HCT116 (cell line): ENCODE data around the gene DTWD2. TPM values are rescaled to one million over a fixed set of nuclear protein-coding genes. Genes with fewer than 3 reads are reported as not detected.

ENCODE experiments used
- ATAC-seq: fragments of 200-7000 bp; cut with Tn5 transposase; 2 replicates; pipeline ENCODE4 v1.9.1; 2020; ENCODE audit warnings: mild to moderate bottlenecking, moderate library complexity
- BruUV-seq: library from RNA; stranded (reverse); fragments of 400-500 nt; replicated peaks from 2 replicates; lab custom pipeline; 2021; lab: Mats Ljungman, UMichigan
- CTCF ChIA-PET: fragments of 300-600 bp; sonication (Branson Sonifier 250); formaldehyde crosslinking; loops from one replicate; lab custom pipeline; 2021; ENCODE audit warnings: antibody characterized with exemption; lab: Charles Lee
- POLR2A ChIA-PET: fragments of 300-600, 350-600 bp; sonication (Branson Sonifier 250); formaldehyde crosslinking; loops from one replicate; lab custom pipeline; 2021; ENCODE audit warnings: antibody characterized with exemption; lab: Charles Lee
- RAD21 ChIA-PET, 2 experiments: fragments of 300-600 bp; sonication (Branson Sonifier 250); formaldehyde crosslinking; loops; one replicate each; lab custom pipeline; 2023; ENCODE audit warnings: low total read pairs in 2 of 2; ENCODE audit not compliant: uncharacterized antibody in 2 of 2, unreplicated experiment in 2 of 2, low non-redundant PET in 1 of 2; lab: Charles Lee
- DNase-seq: peaks from one replicate; pipeline ENCODE4 v3.0.0-alpha.2; 2010; ENCODE audit warnings: low read depth, low spot score
- H2AFZ ChIP-seq: fragments of 200-600 bp; shearing (Covaris generic), sonication (generic); 2 replicates; pipeline ENCODE4 v1.6.1; 2017; ENCODE audit warnings: low read depth, mixed run types, mixed read lengths, antibody characterized with exemption, low read length; ENCODE audit not compliant: poor library complexity, severe bottlenecking
- H3K27ac ChIP-seq: 2 replicates; pipeline ENCODE4 v1.5.1; 2012; ENCODE audit warnings: low read depth, low read length
- H3K27me3 ChIP-seq: fragments of 200-600 bp; sonication (generic); 2 replicates; pipeline ENCODE4 v1.6.1; 2016; ENCODE audit warnings: mixed run types, low read length, mixed read lengths; ENCODE audit not compliant: insufficient read depth
- H3K36me3 ChIP-seq, 2 experiments: fragments of 200-500 bp in 1 of 2; fragments of 200-600 bp in 1 of 2; sonication (Bioruptor generic) in 1 of 2; sonication (generic) in 1 of 2; 2 replicates each; pipeline versions ENCODE4 v1.5.1 to v1.6.1; 2014 to 2016; ENCODE audit warnings: low read length in 2 of 2, inconsistent platforms in 1 of 2, mixed read lengths in 1 of 2, mixed run types in 1 of 2; ENCODE audit not compliant: insufficient read depth in 2 of 2, control insufficient read depth in 1 of 2
- H3K4me1 ChIP-seq, 2 experiments: fragments of 200-600 bp in 1 of 2; sonication (generic) in 1 of 2; 2 replicates each; pipeline versions ENCODE4 v1.5.1 to v1.6.1; 2012 to 2017; ENCODE audit warnings: low read length in 2 of 2, inconsistent platforms in 1 of 2, mild to moderate bottlenecking in 1 of 2, mixed read lengths in 1 of 2, mixed run types in 1 of 2, moderate library complexity in 1 of 2; ENCODE audit not compliant: insufficient read depth in 2 of 2, control insufficient read depth in 1 of 2
- H3K4me2 ChIP-seq: fragments of 200-600 bp; sonication (generic); 2 replicates; pipeline ENCODE4 v1.6.1; 2017; ENCODE audit warnings: mixed run types, low read length, mixed read lengths
- H3K4me3 ChIP-seq, 2 experiments: fragments of 200-600 bp in 1 of 2; sonication (generic) in 1 of 2; replicated peaks in 1 of 2; 2 replicates each; pipeline ENCODE4 v1.5.1; 2011 to 2016; ENCODE audit warnings: low read length in 2 of 2, control low read depth in 1 of 2, low read depth in 1 of 2, mild to moderate bottlenecking in 1 of 2, mixed read lengths in 1 of 2, mixed run types in 1 of 2
- H3K79me2 ChIP-seq: fragments of 200-600 bp; sonication (generic); 2 replicates; pipeline ENCODE4 v1.6.1; 2017; ENCODE audit warnings: mild to moderate bottlenecking, mixed run types, low read length, moderate library complexity, mixed read lengths; ENCODE audit not compliant: insufficient read depth
- H3K9ac ChIP-seq: fragments of 200-600 bp; sonication (generic); 2 replicates; pipeline ENCODE4 v1.6.1; 2016; ENCODE audit warnings: low read length, mixed read lengths
- H3K9me2 ChIP-seq: fragments of 200-600 bp; sonication (generic), shearing (Covaris generic); 2 replicates; pipeline ENCODE4 v1.6.1; 2017; ENCODE audit warnings: mixed run types, mild to moderate bottlenecking, moderate library complexity; ENCODE audit not compliant: insufficient read depth
- H3K9me3 ChIP-seq, 2 experiments: fragments of 200-500 bp in 1 of 2; fragments of 200-600 bp in 1 of 2; sonication (Bioruptor generic) in 1 of 2; sonication (generic) in 1 of 2; 2 replicates each; pipeline ENCODE4 v1.6.1; 2014 to 2017; ENCODE audit warnings: low read length in 2 of 2, mixed read lengths in 2 of 2, inconsistent platforms in 1 of 2, low read depth in 1 of 2, mild to moderate bottlenecking in 1 of 2, mixed run types in 1 of 2, moderate library complexity in 1 of 2; ENCODE audit not compliant: control insufficient read depth in 1 of 2, insufficient read depth in 1 of 2
- H4K20me1 ChIP-seq: fragments of 200-600 bp; sonication (generic), shearing (Covaris generic); 2 replicates; pipeline ENCODE4 v1.6.1; 2017; ENCODE audit warnings: mixed run types, mild to moderate bottlenecking, moderate library complexity; ENCODE audit not compliant: insufficient read depth
- CBX3 ChIP-seq: IDR thresholded peaks from 2 replicates; pipeline ENCODE4 v1.6.1; 2012; ENCODE audit warnings: low read depth
- CEBPB ChIP-seq: IDR thresholded peaks from 2 replicates; pipeline ENCODE4 v1.6.1; 2012; ENCODE audit warnings: low read depth
- ELF1 ChIP-seq: IDR thresholded peaks from 2 replicates; pipeline ENCODE4 v1.6.1; 2012; ENCODE audit warnings: low read depth, borderline replicate concordance
- EZH2phosphoT487 ChIP-seq: fragments of 200-600 bp; IDR thresholded peaks from 2 replicates; pipeline ENCODE4 v1.6.1; 2018; ENCODE audit warnings: antibody characterized with exemption, borderline replicate concordance
- JUND ChIP-seq: IDR thresholded peaks from 2 replicates; pipeline ENCODE4 v1.6.1; 2012
- RAD21 ChIP-seq: IDR thresholded peaks from 2 replicates; pipeline ENCODE4 v1.6.1; 2012; ENCODE audit warnings: low read depth, mild to moderate bottlenecking
- SIN3A ChIP-seq: IDR thresholded peaks from 2 replicates; pipeline ENCODE4 v1.6.1; 2012; ENCODE audit warnings: low read depth
- SP1 ChIP-seq: IDR thresholded peaks from 2 replicates; pipeline ENCODE4 v1.6.1; 2012; ENCODE audit warnings: low read depth
- SRF ChIP-seq: IDR thresholded peaks from 2 replicates; pipeline ENCODE4 v1.6.1; 2012; ENCODE audit warnings: low read depth
- YY1 ChIP-seq: IDR thresholded peaks from 2 replicates; pipeline ENCODE4 v1.6.1; 2011; ENCODE audit warnings: low read length, low read depth, moderate library complexity, mild to moderate bottlenecking; ENCODE audit not compliant: insufficient replicate concordance; ENCODE audit errors: extremely low read depth
- ZNF274 ChIP-seq: fragments of 200-500 bp; sonication (Bioruptor generic); IDR thresholded peaks from 2 replicates; pipeline ENCODE4 v1.6.1; 2014; ENCODE audit warnings: mild to moderate bottlenecking, low read depth, low read length, inconsistent platforms
- intact Hi-C: fragments of 100-400 bp; cut with micrococcal nuclease; formaldehyde crosslinking; loops from 2 replicates; pipeline ENCODE4 v1.10.0; 2022
- total RNA-seq: library from RNA; stranded (reverse); gene quantifications from one replicate; pipeline ENCODE4 v1.2.1, GENCODE V29; 2021; ENCODE audit not compliant: unreplicated experiment
- TF ChIP-seq, protein P1 (sequence below): IDR thresholded peaks from 2 replicates; pipeline ENCODE4 v1.6.1; 2011; ENCODE audit warnings: mild to moderate bottlenecking, low read length, moderate library complexity; ENCODE audit not compliant: insufficient replicate concordance; ENCODE audit errors: extremely low read depth
- TF ChIP-seq, protein P2 (sequence below), 3 experiments: fragments of 200-600 bp in 1 of 3; sonication (generic) in 1 of 3; IDR thresholded peaks in 2 of 3; conservative IDR thresholded peaks in 1 of 3; 2 replicates each; pipeline ENCODE4 v1.5.1; 2012 to 2017; ENCODE audit warnings: low read depth in 2 of 3, low read length in 2 of 3, antibody characterized with exemption in 1 of 3, borderline replicate concordance in 1 of 3, control low read depth in 1 of 3, mild to moderate bottlenecking in 1 of 3, mixed read lengths in 1 of 3, mixed run types in 1 of 3, moderate library complexity in 1 of 3; ENCODE audit not compliant: insufficient read depth in 1 of 3

Gene DTWD2
- total RNA-seq, 1 experiment from 2014 or later = 5.2 TPM

DNA sequence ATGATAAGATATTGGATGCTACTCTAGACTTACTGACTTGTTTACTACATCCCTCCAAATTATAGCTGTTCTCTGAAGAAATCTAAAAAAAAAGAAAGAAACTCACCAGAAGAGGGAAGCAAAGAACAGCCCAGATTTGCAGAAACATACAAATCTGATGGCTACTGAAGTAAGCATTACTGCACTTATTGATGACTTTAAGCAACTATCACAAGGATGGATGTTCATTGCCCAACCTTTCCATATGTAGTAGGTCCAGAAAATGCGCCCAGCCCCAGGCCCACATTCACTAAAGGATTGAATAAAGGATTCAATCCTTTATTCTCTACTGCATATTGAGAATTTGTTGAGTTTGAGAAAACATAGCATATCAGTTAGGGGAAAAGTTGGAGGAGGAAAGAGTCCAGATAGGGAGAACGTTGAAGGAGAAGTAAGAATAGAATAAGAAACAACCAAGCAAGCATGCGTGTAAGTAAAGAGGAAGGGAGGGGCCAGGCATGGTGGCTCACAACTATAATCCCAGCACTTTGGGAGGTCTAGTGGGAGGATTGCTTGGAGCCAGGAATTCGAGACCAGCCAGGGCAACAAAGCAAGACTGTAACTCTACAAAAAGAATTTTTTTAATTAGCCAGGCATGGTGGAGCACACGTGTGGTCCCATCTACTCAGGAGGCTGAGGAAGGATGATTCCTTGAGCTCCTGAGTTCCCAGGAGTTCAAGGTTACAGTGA is 33.8 kb upstream of the DTWD2 start:
- Histone ChIP-seq H3K9me3 (no peaks in the 10 kb centered on the region), H4K20me1 (no peaks in the 10 kb centered on the region), H3K36me3 (no peaks in the 10 kb centered on the region), H3K9ac (no peak overlapping the region), H3K4me3 (no peak overlapping the region), H3K9me2 (no peaks in the 10 kb centered on the region), H3K4me1 (no peaks in the 10 kb centered on the region), H3K79me2 (no peaks in the 10 kb centered on the region), H3K4me2 (no peak overlapping the region), H3K27ac (no peak overlapping the region), H3K27me3 (no peaks in the 10 kb centered on the region), H2AFZ (no peak overlapping the region)
- ChIA-PET CTCF (interaction anchor here (1.0 to 1.9 kb wide), 5 partner anchors 8 to 390 kb away, joined by 3 to 33 read pairs (median 4); partner anchors contain the start of gene DMXL1), POLR2A (interaction anchor here (1.0 kb wide), 1 partner anchor 313 kb away, joined by 3 read pairs; no protein-coding TSS in a partner anchor), RAD21 (no interaction called here)
- BruUV-seq = no TSS peak
- ATAC-seq (peak; percentile 59), DNase-seq (no peak)
- no peak for TF ChIP-seq CEBPB
- no peak for TF ChIP-seq JUND
- TF ChIP-seq ELF1 = no peak
- no peak for TF ChIP-seq CBX3
- TF ChIP-seq, protein P1, sequence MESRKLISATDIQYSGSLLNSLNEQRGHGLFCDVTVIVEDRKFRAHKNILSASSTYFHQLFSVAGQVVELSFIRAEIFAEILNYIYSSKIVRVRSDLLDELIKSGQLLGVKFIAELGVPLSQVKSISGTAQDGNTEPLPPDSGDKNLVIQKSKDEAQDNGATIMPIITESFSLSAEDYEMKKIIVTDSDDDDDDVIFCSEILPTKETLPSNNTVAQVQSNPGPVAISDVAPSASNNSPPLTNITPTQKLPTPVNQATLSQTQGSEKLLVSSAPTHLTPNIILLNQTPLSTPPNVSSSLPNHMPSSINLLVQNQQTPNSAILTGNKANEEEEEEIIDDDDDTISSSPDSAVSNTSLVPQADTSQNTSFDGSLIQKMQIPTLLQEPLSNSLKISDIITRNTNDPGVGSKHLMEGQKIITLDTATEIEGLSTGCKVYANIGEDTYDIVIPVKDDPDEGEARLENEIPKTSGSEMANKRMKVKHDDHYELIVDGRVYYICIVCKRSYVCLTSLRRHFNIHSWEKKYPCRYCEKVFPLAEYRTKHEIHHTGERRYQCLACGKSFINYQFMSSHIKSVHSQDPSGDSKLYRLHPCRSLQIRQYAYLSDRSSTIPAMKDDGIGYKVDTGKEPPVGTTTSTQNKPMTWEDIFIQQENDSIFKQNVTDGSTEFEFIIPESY = no peak
- no peak for TF ChIP-seq SRF
- no peak for TF ChIP-seq SP1
- TF ChIP-seq, protein P2, sequence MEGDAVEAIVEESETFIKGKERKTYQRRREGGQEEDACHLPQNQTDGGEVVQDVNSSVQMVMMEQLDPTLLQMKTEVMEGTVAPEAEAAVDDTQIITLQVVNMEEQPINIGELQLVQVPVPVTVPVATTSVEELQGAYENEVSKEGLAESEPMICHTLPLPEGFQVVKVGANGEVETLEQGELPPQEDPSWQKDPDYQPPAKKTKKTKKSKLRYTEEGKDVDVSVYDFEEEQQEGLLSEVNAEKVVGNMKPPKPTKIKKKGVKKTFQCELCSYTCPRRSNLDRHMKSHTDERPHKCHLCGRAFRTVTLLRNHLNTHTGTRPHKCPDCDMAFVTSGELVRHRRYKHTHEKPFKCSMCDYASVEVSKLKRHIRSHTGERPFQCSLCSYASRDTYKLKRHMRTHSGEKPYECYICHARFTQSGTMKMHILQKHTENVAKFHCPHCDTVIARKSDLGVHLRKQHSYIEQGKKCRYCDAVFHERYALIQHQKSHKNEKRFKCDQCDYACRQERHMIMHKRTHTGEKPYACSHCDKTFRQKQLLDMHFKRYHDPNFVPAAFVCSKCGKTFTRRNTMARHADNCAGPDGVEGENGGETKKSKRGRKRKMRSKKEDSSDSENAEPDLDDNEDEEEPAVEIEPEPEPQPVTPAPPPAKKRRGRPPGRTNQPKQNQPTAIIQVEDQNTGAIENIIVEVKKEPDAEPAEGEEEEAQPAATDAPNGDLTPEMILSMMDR (IDR thresholded peaks at IDR 0.05 in 2 of 3, conservative IDR thresholded peaks at IDR 0.05 in 1 of 3; ENCODE audit: borderline replicate concordance in 1 of 3, insufficient read depth in 1 of 3, low read depth in 2 of 3, low read length in 2 of 3) = peak; percentile 30 to 78 (median 57); a peak in 4 of 6 replicates
- TF ChIP-seq EZH2phosphoT487 = no peak
- no peak for TF ChIP-seq ZNF274
- no peak for TF ChIP-seq SIN3A
- TF ChIP-seq RAD21 = peak; percentile 88
- no peak for TF ChIP-seq YY1
- intact Hi-C loops = loop anchor here (1.0 to 5.0 kb wide), 3 partner anchors 190 to 390 kb away; no protein-coding TSS in a partner anchor
